Stimulated activated naive CD4-positive, alpha-beta T cell treated with Interleukin-2 at 50 U/mL for 16 hours (primary cell): Measurements from ENCODE around the gene ADGRF3.
"Not testable (repeated sequence)": the region's sequence is repeated elsewhere in the genome, so short reads cannot be mapped to it uniquely, and the experiment has no call there.

Experiments
- DNase-seq: peaks from one replicate; lab custom pipeline; 2025; lab: John Stamatoyannopoulos, UW

ADGRF3 gene

DNA sequence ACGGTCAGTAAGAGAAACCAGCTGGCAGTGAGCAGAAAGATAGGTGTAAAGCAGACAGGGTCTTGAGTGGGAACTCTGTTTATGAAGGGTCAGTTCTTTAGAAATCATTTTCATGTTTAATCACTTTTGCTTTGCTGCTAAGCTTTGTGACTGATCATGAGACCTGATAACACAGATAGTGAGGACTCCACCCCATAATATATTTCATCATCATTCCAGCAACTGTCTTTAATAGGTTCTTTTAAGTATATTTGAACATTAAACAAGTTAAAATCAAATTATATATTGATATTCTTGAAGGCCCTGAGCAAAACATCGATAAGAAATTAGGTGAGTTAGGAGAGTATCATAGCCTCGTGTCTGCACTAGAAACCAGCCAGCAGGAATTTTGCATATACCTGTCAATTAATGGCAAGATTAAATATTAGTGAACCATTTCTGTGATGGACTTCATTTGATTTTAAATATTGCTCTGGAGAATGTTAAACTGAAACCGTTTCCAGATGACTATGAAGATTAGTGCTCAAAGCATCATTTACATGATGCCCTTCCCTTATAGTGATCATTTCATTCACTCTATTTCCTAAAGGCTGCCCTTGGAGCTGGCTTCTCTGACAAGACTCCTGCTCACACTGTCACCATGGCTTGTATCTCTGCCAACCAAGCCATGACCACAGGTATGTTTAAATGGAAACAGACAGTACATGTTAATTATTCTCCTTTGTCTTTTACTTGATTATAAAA lies 69.9 kb downstream of the ADGRF3 start:
- no peak for DNase-seq

DNA sequence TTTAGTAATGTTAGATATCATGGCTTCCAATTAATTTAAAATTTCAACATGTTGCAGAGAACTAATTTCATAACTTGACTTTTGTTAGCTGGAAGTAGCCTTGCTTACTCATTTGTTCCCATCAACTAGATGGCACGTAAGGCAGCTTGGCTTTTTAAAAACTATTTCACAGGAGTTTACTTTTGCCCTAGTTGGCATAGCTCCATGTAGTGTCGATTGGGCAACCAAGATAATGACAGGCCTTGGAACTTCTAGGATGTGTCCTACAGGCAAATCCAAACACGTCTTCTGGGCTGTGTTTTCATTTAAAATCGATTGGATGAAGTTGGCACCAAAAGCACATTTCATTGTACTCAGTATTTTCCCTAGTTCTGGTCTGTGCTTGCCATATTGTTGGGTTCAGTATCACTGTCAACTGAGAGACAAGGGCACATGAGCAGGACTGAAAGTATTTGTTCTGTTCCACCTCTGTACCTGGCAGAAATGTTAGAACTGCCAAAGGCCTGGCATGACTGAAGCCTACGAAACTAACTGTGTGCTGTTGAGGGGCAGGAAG lies 72.5 kb downstream of the ADGRF3 start:
- DNase-seq: no peak

DNA sequence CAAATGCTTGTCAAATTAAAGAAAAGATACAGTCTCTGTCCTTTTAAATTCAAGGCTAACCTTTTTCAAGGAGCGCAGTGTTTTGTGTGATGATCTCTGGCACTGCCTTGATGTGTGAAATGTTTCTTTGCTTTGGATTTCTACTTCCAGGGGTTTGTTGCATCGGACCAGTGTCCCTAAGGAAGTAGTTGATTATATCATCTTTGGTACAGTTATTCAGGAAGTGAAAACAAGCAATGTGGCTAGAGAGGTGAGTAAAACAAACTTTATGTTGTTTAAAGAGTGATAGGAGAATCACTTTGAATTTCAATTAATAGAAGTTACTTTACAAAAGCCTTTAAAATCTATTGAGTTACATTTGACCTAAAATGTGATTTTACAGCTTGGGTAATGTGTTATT lies 73.1 kb downstream of the ADGRF3 start:
- DNase-seq: no peak

DNA sequence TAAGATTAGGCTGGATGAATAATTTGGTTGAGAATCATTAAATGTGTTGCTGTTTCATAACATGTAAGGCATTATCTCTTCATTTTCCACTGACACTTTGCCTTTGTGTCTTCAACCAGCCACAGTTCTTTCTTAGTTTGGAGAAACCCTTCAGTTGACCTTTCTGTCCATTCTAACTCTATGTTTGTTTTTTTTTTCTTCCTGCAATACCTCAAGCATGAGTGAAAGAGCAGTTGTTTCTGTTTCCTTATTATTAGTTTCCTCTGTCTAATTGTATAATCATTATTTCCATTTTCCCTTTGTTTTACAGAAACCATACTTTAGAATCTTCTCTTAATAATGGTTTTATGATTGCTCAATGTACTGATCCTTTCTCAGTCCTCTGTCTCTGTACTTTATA lies 76.2 kb downstream of the ADGRF3 start:
- no peak for DNase-seq

DNA sequence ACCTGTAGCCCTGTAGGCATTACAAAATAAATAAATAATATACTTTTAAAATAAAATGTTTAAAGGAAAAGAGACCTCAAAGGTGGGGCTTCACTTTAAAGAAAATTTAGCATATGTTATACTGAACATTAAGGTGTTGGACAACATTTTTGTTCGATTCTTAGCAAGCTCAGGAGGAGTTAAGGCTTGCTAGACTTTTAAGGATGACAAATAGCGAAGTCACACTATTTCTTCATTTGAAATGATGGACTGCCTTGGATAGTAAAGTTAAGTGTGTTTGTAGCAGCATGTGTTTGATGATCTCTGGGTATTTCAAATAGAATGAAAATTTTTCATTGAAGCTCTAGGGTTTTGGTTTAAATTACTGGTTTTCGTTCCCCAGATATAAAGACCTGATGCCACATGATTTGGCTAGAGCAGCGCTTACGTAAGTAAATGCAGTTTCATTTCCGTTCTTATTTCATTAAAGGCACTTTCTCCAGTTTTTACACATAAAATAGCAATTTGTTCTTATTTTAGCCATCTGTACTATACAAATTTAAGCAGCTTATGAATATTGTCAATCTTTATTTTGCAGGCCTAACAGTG lies 76.9 kb downstream of the ADGRF3 start:
- no peak for DNase-seq

DNA sequence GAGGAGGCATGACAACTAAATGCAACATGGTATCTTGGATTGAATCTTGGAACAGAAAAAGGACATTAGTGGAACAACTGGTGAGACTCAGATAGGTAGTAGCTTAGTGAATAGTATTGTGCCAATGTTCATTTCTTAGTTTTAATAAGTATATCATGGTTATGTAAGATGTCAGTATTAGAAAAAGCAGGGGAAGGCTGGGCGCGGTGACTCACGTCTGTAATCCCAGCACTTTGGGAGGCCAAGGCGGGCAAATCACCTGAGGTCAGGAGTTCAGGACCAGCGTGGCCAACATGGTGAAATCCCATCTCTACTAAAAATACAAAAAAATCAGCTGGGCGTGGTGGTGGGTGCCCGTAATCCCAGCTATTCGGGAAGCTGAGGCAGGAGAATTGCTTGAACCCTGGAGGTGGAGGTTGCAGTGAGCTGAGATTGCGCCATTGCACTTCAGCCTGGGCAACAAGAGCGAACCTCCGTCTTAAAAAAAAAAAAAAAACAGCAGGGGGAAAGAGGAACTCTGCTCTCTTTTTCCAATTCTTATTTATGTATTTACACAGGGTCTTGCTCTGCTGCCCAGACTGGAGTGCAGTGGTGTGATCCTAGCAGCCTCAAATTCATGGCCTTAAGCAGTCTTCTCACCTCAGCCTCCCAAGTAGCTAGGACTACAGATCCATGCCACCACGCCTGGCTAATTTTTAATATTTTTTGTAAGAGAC lies 77.8 kb downstream of the ADGRF3 start:
- DNase-seq: not testable (repeated sequence)

DNA sequence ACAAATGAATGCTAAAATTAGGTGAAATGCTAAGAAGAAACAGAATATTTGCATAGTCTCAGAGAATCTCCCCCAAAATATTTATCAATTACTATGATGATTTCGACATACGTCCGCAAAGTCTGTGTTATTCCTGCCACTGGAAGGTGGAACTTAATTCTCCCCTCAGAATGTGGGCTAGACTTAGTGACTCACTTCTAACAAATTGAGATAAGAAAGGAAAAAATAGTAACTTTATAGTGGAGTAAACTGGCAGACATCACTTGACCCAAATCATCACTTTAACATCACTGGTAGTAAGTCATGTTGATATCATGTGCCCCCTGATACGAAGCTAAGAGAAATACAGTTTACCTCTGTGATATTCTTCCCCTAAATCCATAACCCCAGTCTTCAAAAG lies 78.4 kb downstream of the ADGRF3 start:
- DNase-seq: no peak

DNA sequence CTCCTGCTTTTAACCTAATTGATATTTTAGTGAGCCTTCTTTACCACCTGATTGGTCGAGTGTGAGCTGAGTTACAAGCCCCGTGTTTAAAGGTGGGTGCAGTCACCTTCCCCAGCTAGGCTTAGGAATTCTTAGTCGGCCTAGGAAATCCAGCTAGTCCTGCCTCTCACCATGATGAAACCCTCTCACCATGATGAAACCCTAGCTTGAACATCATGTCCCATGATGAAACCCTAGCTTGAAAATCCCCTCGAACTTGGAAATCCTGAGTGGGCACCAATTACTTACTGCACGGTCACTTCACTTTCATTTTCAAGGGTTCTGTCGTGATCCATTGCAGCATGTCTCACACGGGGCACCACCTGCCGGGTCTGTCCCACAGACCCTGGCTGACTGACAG lies 87.8 kb downstream of the ADGRF3 start:
- DNase-seq: not testable (repeated sequence)
